Spleen (tissue), 11 donors: Measurements from ENCODE around the gene BZW1. TPM values are rescaled to one million over a fixed set of nuclear protein-coding genes. Genes with fewer than 3 reads are reported as not detected.

ENCODE experiments used
- DNase-seq: peaks from one replicate; pipeline ENCODE4 v3.0.0-alpha.2; 2020
- H3K27ac ChIP-seq, 8 donors: fragments of 200-600 bp; sonication (generic) in 7 of 8; 1 replicate in 4 of 8; 2 replicates in 4 of 8; pipeline versions ENCODE4 v1.5.0 to v1.8.0; 2016 to 2021; ENCODE audit warnings: inconsistent platforms in 4 of 8, mild to moderate bottlenecking in 4 of 8, moderate library complexity in 1 of 8
- H3K27me3 ChIP-seq, 7 donors: fragments of 200-600 bp; sonication (generic) in 6 of 7; replicated peaks in 1 of 7; 1 replicate in 4 of 7; 2 replicates in 3 of 7; pipeline versions ENCODE4 v1.5.0 to v1.8.0; 2016 to 2021; ENCODE audit warnings: inconsistent platforms in 3 of 7, mild to moderate bottlenecking in 1 of 7
- H3K36me3 ChIP-seq, 6 donors: fragments of 200-600 bp; sonication (generic) in 5 of 6; 1 replicate in 4 of 6; 2 replicates in 2 of 6; pipeline versions ENCODE4 v1.5.0 to v1.8.0; 2016 to 2021; ENCODE audit warnings: inconsistent platforms in 2 of 6
- H3K4me1 ChIP-seq, 6 donors: fragments of 200-600 bp; sonication (generic) in 5 of 6; 1 replicate in 3 of 6; 2 replicates in 3 of 6; pipeline versions ENCODE4 v1.5.0 to v1.8.0; 2016 to 2021; ENCODE audit warnings: inconsistent platforms in 3 of 6
- H3K4me3 ChIP-seq, 8 donors: fragments of 200-600 bp; sonication (generic) in 7 of 8; 1 replicate in 4 of 8; 2 replicates in 4 of 8; pipeline versions ENCODE4 v1.5.0 to v1.8.0; 2016 to 2021; ENCODE audit warnings: inconsistent platforms in 4 of 8, mild to moderate bottlenecking in 4 of 8, moderate library complexity in 2 of 8
- H3K9me3 ChIP-seq, 8 donors: fragments of 200-600 bp; sonication (generic) in 7 of 8; 1 replicate in 4 of 8; 2 replicates in 4 of 8; pipeline versions ENCODE4 v1.5.0 to v1.8.0; 2016 to 2021; ENCODE audit warnings: inconsistent platforms in 4 of 8
- CTCF ChIP-seq, 11 experiments: fragments of 200-600 bp in 7 of 11; fragments of 450-650 bp in 4 of 11; sonication (generic) in 4 of 11; IDR thresholded peaks in 8 of 11; conservative IDR thresholded peaks in 3 of 11; 1 replicate in 7 of 11; 2 replicates in 4 of 11; pipeline versions ENCODE4 v1.4.0 to v1.8.0; 2016 to 2021; ENCODE audit warnings: antibody characterized with exemption in 11 of 11, inconsistent platforms in 4 of 11, mild to moderate bottlenecking in 1 of 11
- POLR2A ChIP-seq, 3 donors: fragments of 450-650 bp; IDR thresholded peaks; one replicate each; pipeline ENCODE4 v1.5.1; 2017; ENCODE audit warnings: antibody characterized with exemption in 3 of 3, mild to moderate bottlenecking in 1 of 3
- POLR2AphosphoS5 ChIP-seq, 3 donors: sonication (generic); formaldehyde crosslinking; IDR thresholded peaks; one replicate each; pipeline ENCODE4 v1.5.1; 2017; ENCODE audit warnings: antibody characterized with exemption in 3 of 3
- WGBS, 5 donors: extraction: QIAGEN DNeasy Blood & Tissue Kit in 3 of 5; methylation state at CpG; one replicate each; pipeline versions ENCODE4 v1.1.5 to v1.1.7; 2013 to 2018; 5-methylcytosine and 5-hydroxymethylcytosine counted together
- intact Hi-C: fragments of 100-400 bp; cut with DNase I; formaldehyde crosslinking; loops from one replicate; pipeline ENCODE4 v1.15.0; 2023; ENCODE audit warnings: low total_unique reads
- polyA plus RNA-seq, 3 donors: library from polyadenylated mRNA; stranded (reverse); fragments of 200-250 nt; gene quantifications; one replicate each; pipeline ENCODE4 v1.2.1, GENCODE V29; 2013
- total RNA-seq, 7 donors: library from RNA; depleted of rRNA in 3 of 7; stranded (reverse); fragments of >200 nt in 3 of 7; fragmentation: NEBNext Ultra II Directional in 4 of 7; extraction: Animal tissue kit (Norgen Biotek cat#: 25700) in 4 of 7; gene quantifications; one replicate each; pipeline versions ENCODE4 v1.1.0 to v1.2.1, GENCODE V29; 2016 to 2021
- donor health status: healthy with polysubstance abuse.
- donor health status: DM: no; HTN: no; CAD: no; lungs with moderate emphysema.
- donor health status: DM: no; HTN: no; CAD: no.
- donor health status: Bipolar disorder and iron deficiency.
- donor health status: healthy.
- donor health status: DM: no; HTN: no; CAD: no.
- donor health status: DM: yes; HTN: yes; CAD: no.

BZW1 gene
- total and polyA plus RNA-seq, 10 donors, result 25.9 to 151 (median 110) TPM

- Histone ChIP-seq H3K4me1 (peaks cover 0 to 5% (median 0%) of the 10 kb centered on the region in 6 donors), H3K4me3 (no peak overlapping the region), H3K27ac (no peak overlapping the region), H3K27me3 (no peaks in the 10 kb centered on the region), H3K36me3 (no peaks in the 10 kb centered on the region), H3K9me3 (peaks cover 0 to 7% (median 0%) of the 10 kb centered on the region in 8 donors)
- intact Hi-C loops, result no loop called here
- no peak for DNase-seq
- no peak for TF ChIP-seq POLR2AphosphoS5 (IDR thresholded peaks at IDR 0.05)
- no peak for TF ChIP-seq CTCF (IDR thresholded peaks at IDR 0.05 in 8 of 11, conservative IDR thresholded peaks at IDR 0.05 in 3 of 11)
- TF ChIP-seq POLR2A (IDR thresholded peaks at IDR 0.05), result no peak
- WGBS, 5 donors, result 66 to 89% (median 80%) methylated on average over 6 of the region's 6 CpGs
Observed at GRCh38 chr2:200770847-200771246, 40.9 kb upstream of the BZW1 start.

GRCh38 chr2:200772620-200773019 is 39.1 kb upstream of the BZW1 start:
- Histone ChIP-seq H3K4me3 (no peak overlapping the region), H3K27ac (peak overlapping the region in 2 of 8 donors; percentile 18 to 42), H3K27me3 (no peaks in the 10 kb centered on the region), H3K4me1 (peaks cover 0 to 5% (median 0%) of the 10 kb centered on the region in 6 donors), H3K36me3 (no peaks in the 10 kb centered on the region), H3K9me3 (peaks cover 0 to 7% (median 0%) of the 10 kb centered on the region in 8 donors)
- 53 to 91% (median 83%) methylated on average over 2 of the region's 2 CpGs for WGBS, 5 donors
- intact Hi-C loops, result no loop called here
- no peak for DNase-seq
- TF ChIP-seq POLR2AphosphoS5 (IDR thresholded peaks at IDR 0.05), result no peak
- no peak for TF ChIP-seq CTCF (IDR thresholded peaks at IDR 0.05 in 8 of 11, conservative IDR thresholded peaks at IDR 0.05 in 3 of 11)
- no peak for TF ChIP-seq POLR2A (IDR thresholded peaks at IDR 0.05)

- intact Hi-C loops, result no loop called here
Observed at GRCh38 chr2:200773083-200773482, 38.6 kb upstream of the BZW1 start.

GRCh38 chr2:200774920-200775319 is 36.8 kb upstream of the BZW1 start:
- WGBS, 5 donors, result 93 to 98% (median 94%) methylated on average over 1 of the region's 1 CpG

More at GRCh38 chr2:200773083-200773482, 38.6 kb upstream of the BZW1 start:
- DNase-seq, result no peak
- H3K4me3 ChIP-seq, result no peak overlapping the region
- peaks cover 0 to 5% (median 0%) of the 10 kb centered on the region in 6 donors for H3K4me1 ChIP-seq
- H3K36me3 ChIP-seq, result no peaks in the 10 kb centered on the region
- peak overlapping the region in 2 of 8 donors; percentile 18 to 42 for H3K27ac ChIP-seq
- H3K27me3 ChIP-seq, result no peaks in the 10 kb centered on the region
- TF ChIP-seq CTCF (IDR thresholded peaks at IDR 0.05 in 8 of 11, conservative IDR thresholded peaks at IDR 0.05 in 3 of 11) (no peak), POLR2A (IDR thresholded peaks at IDR 0.05) (no peak), POLR2AphosphoS5 (IDR thresholded peaks at IDR 0.05) (no peak)
- 73 to 92% (median 89%) methylated on average over 1 of the region's 1 CpG for WGBS, 5 donors
- H3K9me3 ChIP-seq, result peaks cover 0 to 7% (median 0%) of the 10 kb centered on the region in 8 donors

More at GRCh38 chr2:200774920-200775319, 36.8 kb upstream of the BZW1 start:
- no peak overlapping the region for H3K27ac ChIP-seq
- H3K27me3 ChIP-seq, result no peaks in the 10 kb centered on the region
- no peak for TF ChIP-seq CTCF (IDR thresholded peaks at IDR 0.05 in 8 of 11, conservative IDR thresholded peaks at IDR 0.05 in 3 of 11)
- TF ChIP-seq POLR2AphosphoS5 (IDR thresholded peaks at IDR 0.05), result no peak
- no peak for TF ChIP-seq POLR2A (IDR thresholded peaks at IDR 0.05)
- H3K36me3 ChIP-seq, result no peaks in the 10 kb centered on the region
- DNase-seq, result no peak
- peaks cover 0 to 5% (median 0%) of the 10 kb centered on the region in 6 donors for H3K4me1 ChIP-seq
- no peak overlapping the region for H3K4me3 ChIP-seq
- peaks cover 0 to 7% (median 0%) of the 10 kb centered on the region in 8 donors for H3K9me3 ChIP-seq
- intact Hi-C loops, result no loop called here
